Activated CD4-positive, alpha-beta T cell treated with anti-CD3 and anti-CD28 coated beads, Interleukin-2, amount 10 ng/mL, durations not matched to agents 24 days and 14 days (primary cell): Measurements from ENCODE around the gene HECTD2. TPM values are rescaled to one million over a fixed set of nuclear protein-coding genes. Genes with fewer than 3 reads are reported as not detected.

Experiments used
- DNase-seq: peaks from one replicate; pipeline ENCODE4 v3.0.0; 2022
- H3K27ac Mint-ChIP-seq: one replicate; pipeline ENCODE4 v1.8.0; 2022; ENCODE audit warnings: mild to moderate bottlenecking, mixed read lengths
- H3K27me3 Mint-ChIP-seq: one replicate; pipeline ENCODE4 v1.8.0; 2022; ENCODE audit warnings: mixed read lengths
- H3K36me3 Mint-ChIP-seq: one replicate; pipeline ENCODE4 v1.8.0; 2022; ENCODE audit warnings: low read depth, mild to moderate bottlenecking, mixed read lengths
- H3K4me1 Mint-ChIP-seq: one replicate; pipeline ENCODE4 v1.8.0; 2021; ENCODE audit warnings: mixed read lengths
- H3K4me3 Mint-ChIP-seq: one replicate; pipeline ENCODE4 v1.8.0; 2022; ENCODE audit warnings: mild to moderate bottlenecking, moderate library complexity, mixed read lengths
- H3K9me3 Mint-ChIP-seq: one replicate; pipeline ENCODE4 v1.8.0; 2021; ENCODE audit warnings: mixed read lengths
- intact Hi-C: fragments of 100-400 bp; cut with micrococcal nuclease; formaldehyde crosslinking; loops from one replicate; pipeline ENCODE4 v1.15.1; 2023
- total RNA-seq: library from RNA; stranded (reverse); gene quantifications from 2 replicates; pipeline ENCODE4 v1.2.3, GENCODE V29; 2022

HECTD2 gene
- total RNA-seq, 1 donor from 2014 or later, result 5.5 TPM

GRCh38 chr10:91465261-91465660, 55.1 kb downstream of the HECTD2 start:
- intact Hi-C loops, result no loop called here
- no peak overlapping the region for H3K27ac Mint-ChIP-seq
- H3K9me3 Mint-ChIP-seq, result peaks cover 13% of the 10 kb centered on the region

GRCh38 chr10:91467114-91467513, 57.0 kb downstream of the HECTD2 start:
- Mint-ChIP-seq H3K27me3 (peaks cover 4% of the 10 kb centered on the region), H3K27ac (no peak overlapping the region), H3K4me3 (no peak overlapping the region), H3K4me1 (no peaks in the 10 kb centered on the region), H3K36me3 (peaks cover 8% of the 10 kb centered on the region), H3K9me3 (peaks cover 14% of the 10 kb centered on the region)
- intact Hi-C loops, result no loop called here
- no peak for DNase-seq

More at GRCh38 chr10:91465261-91465660, 55.1 kb downstream of the HECTD2 start:
- Mint-ChIP-seq H3K36me3 (peaks cover 8% of the 10 kb centered on the region), H3K4me3 (no peak overlapping the region), H3K4me1 (no peaks in the 10 kb centered on the region), H3K27me3 (no peaks in the 10 kb centered on the region)
- no peak for DNase-seq

GRCh38 chr10:91471602-91472001, 61.5 kb downstream of the HECTD2 start:
- no peak overlapping the region for H3K27ac Mint-ChIP-seq

GRCh38 chr10:91472911-91473310, 62.8 kb downstream of the HECTD2 start:
- H3K9me3 Mint-ChIP-seq, result peaks cover 8% of the 10 kb centered on the region
- peaks cover 4% of the 10 kb centered on the region for H3K27me3 Mint-ChIP-seq
- intact Hi-C loops, result no loop called here
- H3K4me3 Mint-ChIP-seq, result no peak overlapping the region
- no peaks in the 10 kb centered on the region for H3K36me3 Mint-ChIP-seq
- H3K4me1 Mint-ChIP-seq, result no peaks in the 10 kb centered on the region
- DNase-seq, result no peak
- H3K27ac Mint-ChIP-seq, result no peak overlapping the region

More at GRCh38 chr10:91471602-91472001, 61.5 kb downstream of the HECTD2 start:
- H3K27me3 Mint-ChIP-seq, result peaks cover 4% of the 10 kb centered on the region
- H3K4me3 Mint-ChIP-seq, result no peak overlapping the region
- no peaks in the 10 kb centered on the region for H3K4me1 Mint-ChIP-seq
- no peak for DNase-seq
- intact Hi-C loops, result no loop called here
- peaks cover 6% of the 10 kb centered on the region for H3K36me3 Mint-ChIP-seq
- H3K9me3 Mint-ChIP-seq, result peaks cover 12% of the 10 kb centered on the region

GRCh38 chr10:91474009-91474408, 63.9 kb downstream of the HECTD2 start:
- H3K4me1 Mint-ChIP-seq, result no peaks in the 10 kb centered on the region
- peaks cover 7% of the 10 kb centered on the region for H3K9me3 Mint-ChIP-seq
- no peaks in the 10 kb centered on the region for H3K36me3 Mint-ChIP-seq
- H3K27ac Mint-ChIP-seq, result no peak overlapping the region
- no peak overlapping the region for H3K4me3 Mint-ChIP-seq
- H3K27me3 Mint-ChIP-seq, result peaks cover 4% of the 10 kb centered on the region
- intact Hi-C loops, result no loop called here
- DNase-seq, result no peak

- H3K36me3 Mint-ChIP-seq, result no peaks in the 10 kb centered on the region
- no peaks in the 10 kb centered on the region for H3K4me1 Mint-ChIP-seq
- H3K4me3 Mint-ChIP-seq, result no peak overlapping the region
Observed at GRCh38 chr10:91477236-91477635, 67.1 kb downstream of the HECTD2 start.

GRCh38 chr10:91479583-91479982, 69.4 kb downstream of the HECTD2 start:
- DNase-seq, result no peak
- intact Hi-C loops, result no loop called here
- Mint-ChIP-seq H3K9me3 (no peaks in the 10 kb centered on the region), H3K27me3 (no peaks in the 10 kb centered on the region), H3K4me1 (no peaks in the 10 kb centered on the region), H3K27ac (no peak overlapping the region), H3K4me3 (no peak overlapping the region), H3K36me3 (no peaks in the 10 kb centered on the region)

More at GRCh38 chr10:91477236-91477635, 67.1 kb downstream of the HECTD2 start:
- no peaks in the 10 kb centered on the region for H3K9me3 Mint-ChIP-seq
- no peak overlapping the region for H3K27ac Mint-ChIP-seq
- intact Hi-C loops, result no loop called here
- no peaks in the 10 kb centered on the region for H3K27me3 Mint-ChIP-seq
- no peak for DNase-seq

- H3K9me3 Mint-ChIP-seq, result no peaks in the 10 kb centered on the region
- H3K4me1 Mint-ChIP-seq, result no peaks in the 10 kb centered on the region
- H3K4me3 Mint-ChIP-seq, result no peak overlapping the region
- intact Hi-C loops, result no loop called here
- H3K27ac Mint-ChIP-seq, result no peak overlapping the region
- no peaks in the 10 kb centered on the region for H3K36me3 Mint-ChIP-seq
- no peaks in the 10 kb centered on the region for H3K27me3 Mint-ChIP-seq
- no peak for DNase-seq
Observed at GRCh38 chr10:91487911-91488582, 77.9 kb downstream of the HECTD2 start.

- no peak overlapping the region for H3K27ac Mint-ChIP-seq
Observed at GRCh38 chr10:91493313-91493712, 83.2 kb downstream of the HECTD2 start.

GRCh38 chr10:91495402-91495801, 85.3 kb downstream of the HECTD2 start:
- DNase-seq, result no peak
- Mint-ChIP-seq H3K27ac (no peak overlapping the region), H3K4me1 (no peaks in the 10 kb centered on the region), H3K36me3 (no peaks in the 10 kb centered on the region), H3K4me3 (no peak overlapping the region), H3K27me3 (peaks cover 2% of the 10 kb centered on the region), H3K9me3 (no peaks in the 10 kb centered on the region)
- intact Hi-C loops, result no loop called here

More at GRCh38 chr10:91493313-91493712, 83.2 kb downstream of the HECTD2 start:
- H3K36me3 Mint-ChIP-seq, result no peaks in the 10 kb centered on the region
- H3K4me3 Mint-ChIP-seq, result no peak overlapping the region
- H3K27me3 Mint-ChIP-seq, result peaks cover 2% of the 10 kb centered on the region
- H3K9me3 Mint-ChIP-seq, result no peaks in the 10 kb centered on the region
- intact Hi-C loops, result loop anchor here (5.0 kb wide), 1 partner anchor 139 kb away; the partner anchor contains the start of gene PPP1R3C
- H3K4me1 Mint-ChIP-seq, result no peaks in the 10 kb centered on the region
- DNase-seq, result no peak

- no peak for DNase-seq
- intact Hi-C loops, result no loop called here
- no peaks in the 10 kb centered on the region for H3K36me3 Mint-ChIP-seq
- H3K4me1 Mint-ChIP-seq, result no peaks in the 10 kb centered on the region
- H3K27me3 Mint-ChIP-seq, result peaks cover 2% of the 10 kb centered on the region
- H3K27ac Mint-ChIP-seq, result no peak overlapping the region
- H3K4me3 Mint-ChIP-seq, result no peak overlapping the region
- no peaks in the 10 kb centered on the region for H3K9me3 Mint-ChIP-seq
Observed at GRCh38 chr10:91496016-91496415, 85.9 kb downstream of the HECTD2 start.

- peaks cover 1% of the 10 kb centered on the region for H3K27me3 Mint-ChIP-seq
- no peak overlapping the region for H3K27ac Mint-ChIP-seq
- intact Hi-C loops, result no loop called here
- H3K4me1 Mint-ChIP-seq, result no peaks in the 10 kb centered on the region
- H3K4me3 Mint-ChIP-seq, result no peak overlapping the region
- H3K9me3 Mint-ChIP-seq, result no peaks in the 10 kb centered on the region
- no peaks in the 10 kb centered on the region for H3K36me3 Mint-ChIP-seq
- no peak for DNase-seq
Observed at GRCh38 chr10:91511549-91512330, 101.6 kb downstream of the HECTD2 start.

GRCh38 chr10:91512458-91512857, 102.3 kb downstream of the HECTD2 start:
- no peak for DNase-seq
- Mint-ChIP-seq H3K27me3 (peaks cover 1% of the 10 kb centered on the region), H3K4me3 (no peak overlapping the region), H3K27ac (no peak overlapping the region), H3K36me3 (no peaks in the 10 kb centered on the region), H3K9me3 (no peaks in the 10 kb centered on the region), H3K4me1 (no peaks in the 10 kb centered on the region)
- intact Hi-C loops, result no loop called here

GRCh38 chr10:91513598-91514424, 103.7 kb downstream of the HECTD2 start:
- Mint-ChIP-seq H3K4me1 (no peaks in the 10 kb centered on the region), H3K9me3 (no peaks in the 10 kb centered on the region), H3K27ac (no peak overlapping the region), H3K27me3 (peaks cover 1% of the 10 kb centered on the region), H3K4me3 (no peak overlapping the region), H3K36me3 (no peaks in the 10 kb centered on the region)
- intact Hi-C loops, result no loop called here
- no peak for DNase-seq
